GDM1 (cell line): ENCODE data around the gene ESR2.
"Not testable (repeated sequence)": the region's sequence is repeated elsewhere in the genome, so short reads cannot be mapped to it uniquely, and the experiment has no call there.

Experiments
- DNase-seq: peaks from one replicate; lab custom pipeline; 2025; lab: John Stamatoyannopoulos, UW

The ESR2 gene

GRCh38 chr14:64196814-64197411, 97.3 kb downstream of the ESR2 start:
- no peak for DNase-seq

GRCh38 chr14:64196056-64196455, 98.1 kb downstream of the ESR2 start:
- no peak for DNase-seq

- DNase-seq = no peak
Observed at GRCh38 chr14:64195199-64195598, 99.0 kb downstream of the ESR2 start.

- no peak for DNase-seq
Observed at GRCh38 chr14:64194404-64194803, 99.8 kb downstream of the ESR2 start.

- no peak for DNase-seq
Observed at GRCh38 chr14:64193821-64194220, 100.3 kb downstream of the ESR2 start.

GRCh38 chr14:64191756-64192155, 102.4 kb downstream of the ESR2 start:
- no peak for DNase-seq

GRCh38 chr14:64190974-64191502, 103.1 kb downstream of the ESR2 start:
- DNase-seq = no peak

GRCh38 chr14:64187331-64187730, 106.8 kb downstream of the ESR2 start:
- DNase-seq = no peak

GRCh38 chr14:64186231-64187129, 107.7 kb downstream of the ESR2 start:
- DNase-seq = no peak

- no peak for DNase-seq
Observed at GRCh38 chr14:64185184-64185583, 109.0 kb downstream of the ESR2 start.

- no peak for DNase-seq
Observed at GRCh38 chr14:64184103-64184729, 110.0 kb downstream of the ESR2 start.

- DNase-seq = not testable (repeated sequence)
Observed at GRCh38 chr14:64182908-64183307, 111.3 kb downstream of the ESR2 start.

- DNase-seq = no peak
Observed at GRCh38 chr14:64178814-64179213, 115.4 kb downstream of the ESR2 start.

GRCh38 chr14:64176330-64176729, 117.8 kb downstream of the ESR2 start:
- DNase-seq = no peak

GRCh38 chr14:64174922-64175782, 119.0 kb downstream of the ESR2 start:
- no peak for DNase-seq

- DNase-seq = no peak
Observed at GRCh38 chr14:64170181-64170580, 124.0 kb downstream of the ESR2 start.

- DNase-seq = no peak
Observed at GRCh38 chr14:64159588-64159987, 134.6 kb downstream of the ESR2 start.

- DNase-seq = no peak
Observed at GRCh38 chr14:64158608-64159007, 135.6 kb downstream of the ESR2 start.

GRCh38 chr14:64149921-64150320, 144.2 kb downstream of the ESR2 start:
- no peak for DNase-seq

- no peak for DNase-seq
Observed at GRCh38 chr14:64147126-64147790, 146.9 kb downstream of the ESR2 start.

GRCh38 chr14:64137657-64138290, 156.4 kb downstream of the ESR2 start:
- DNase-seq = no peak
